ENCODE data around the gene ZNF20.
A peak's percentile ranks its signal among the peaks of the same experiment; 100 is the strongest.

ZNF20 gene

DNA sequence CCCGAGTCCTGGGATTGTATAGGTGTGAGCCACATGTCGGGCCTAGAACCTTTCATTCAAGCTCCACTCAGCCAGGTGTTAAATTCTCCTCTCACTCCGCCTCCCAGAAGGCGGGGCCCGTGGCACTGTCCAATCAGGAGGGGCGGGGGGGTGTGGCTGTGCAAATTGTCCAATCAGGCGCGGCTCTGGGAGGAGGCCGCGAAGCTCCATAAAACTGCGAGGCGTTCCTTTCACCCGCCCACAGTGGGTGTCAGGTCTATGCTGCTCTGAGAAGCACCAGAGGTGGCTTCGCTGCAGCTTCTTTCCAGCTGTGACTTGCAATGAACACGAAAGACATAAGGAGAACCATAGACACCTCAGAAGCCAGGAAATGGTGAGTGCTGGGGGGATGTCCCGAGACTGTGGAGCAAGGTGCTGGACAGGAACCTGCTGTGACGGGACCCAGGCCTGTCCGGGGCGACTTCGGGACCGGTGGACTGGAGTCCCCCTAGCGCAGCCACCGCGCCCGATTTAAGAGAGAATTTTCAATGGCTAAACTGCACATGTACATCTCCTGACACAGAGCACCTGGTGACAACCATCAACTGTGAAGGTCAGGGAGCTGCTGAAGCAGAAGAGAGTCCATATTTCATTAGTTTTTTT, 19.7 kb upstream of the ZNF20 start:
- Histone ChIP-seq H3K9ac (ENCODE audit: insufficient read length, low read depth) (no peak overlapping the region), H3K27me3 (ENCODE audit: insufficient read depth, insufficient read length) (no peaks in the 10 kb centered on the region), H3K9me3 (ENCODE audit: insufficient read depth, low read length) (no peaks in the 10 kb centered on the region; the same call in 1 of the 2 replicates), H3K4me1 (ENCODE audit: insufficient read depth, insufficient read length) (no peaks in the 10 kb centered on the region), H3K4me3 (ENCODE audit: insufficient read length, low read depth) (no peak overlapping the region), H3K36me3 (ENCODE audit: insufficient read depth, insufficient read length, low read length) (peaks cover 4% of the 10 kb centered on the region)
- no peak for TF ChIP-seq ZNF274 (IDR thresholded peaks at IDR 0.05; ENCODE audit: low read depth, low read length)
- TF ChIP-seq SUZ12 (IDR thresholded peaks at IDR 0.05; ENCODE audit: extremely low read depth, insufficient read depth, insufficient read length), result no peak
- TF ChIP-seq YY1 (IDR thresholded peaks at IDR 0.05; ENCODE audit: insufficient read depth, insufficient read length), result no peak
- DNase-seq (ENCODE audit: low read depth, low spot score), result no peak

DNA sequence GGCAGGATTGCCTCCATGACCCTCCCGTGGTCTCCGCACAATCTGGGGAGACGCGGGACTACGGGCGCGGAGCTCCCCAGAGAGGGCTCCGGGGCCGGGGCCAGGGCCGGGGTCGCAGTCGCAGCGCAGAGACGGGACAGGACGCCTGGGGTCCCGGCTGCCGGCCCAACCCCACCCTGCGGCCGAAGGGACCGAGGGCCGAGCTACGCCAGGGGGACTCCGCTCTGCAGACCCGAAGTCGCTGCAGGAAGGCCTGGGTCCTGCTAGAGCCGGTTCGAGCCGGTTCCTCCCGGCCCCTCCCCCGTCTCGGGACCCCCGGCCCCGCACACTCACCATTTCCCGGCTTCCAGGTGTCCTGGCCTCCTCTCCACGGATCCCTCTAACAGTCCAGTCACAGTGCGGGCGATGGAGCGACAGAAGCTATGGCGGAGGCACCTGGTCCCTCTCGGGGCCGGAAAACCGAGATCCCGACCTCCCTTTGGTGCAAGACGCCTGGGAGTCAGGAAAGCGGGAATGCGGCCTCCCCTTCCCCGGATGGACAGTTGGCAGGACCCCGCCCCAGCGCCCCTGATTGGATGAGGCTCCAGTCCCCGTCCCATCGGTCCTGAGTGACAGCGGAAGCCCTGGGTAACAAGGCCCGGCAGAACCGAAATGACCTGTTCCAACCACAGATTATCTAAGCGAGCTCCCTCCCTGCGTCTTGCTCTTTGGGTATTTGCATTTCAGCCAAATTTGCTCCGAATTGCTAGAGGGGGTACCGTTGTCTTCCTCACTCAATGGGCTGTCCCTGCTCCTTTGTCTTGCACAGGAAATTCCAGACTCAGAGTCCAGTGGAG, 16.3 kb upstream of the ZNF20 start, which contains the start of gene ZNF625:
Gene ZNF625 (minus strand): TSS at position 512 of the 836 bp plus-strand sequence. CDS start 176 bp downstream, at position 336.
- H3K9ac ChIP-seq (ENCODE audit: insufficient read length, low read depth), result peak within 1 kb of the TSS; percentile 93
- H3K9me3 ChIP-seq (ENCODE audit: insufficient read depth, low read length), result no peaks in the 10 kb centered on the region; the same call in 1 of the 2 replicates
- H3K27me3 ChIP-seq (ENCODE audit: insufficient read depth, insufficient read length), result no peaks in the 10 kb centered on the region
- no peak for TF ChIP-seq YY1 (IDR thresholded peaks at IDR 0.05; ENCODE audit: insufficient read depth, insufficient read length)
- no peak for TF ChIP-seq SUZ12 (IDR thresholded peaks at IDR 0.05; ENCODE audit: extremely low read depth, insufficient read depth, insufficient read length)
- TF ChIP-seq ZNF274 (IDR thresholded peaks at IDR 0.05; ENCODE audit: low read depth, low read length), result no peak
- H3K4me1 ChIP-seq (ENCODE audit: insufficient read depth, insufficient read length), result no peaks in the 10 kb centered on the region
- peak; percentile 95 for DNase-seq (ENCODE audit: low read depth, low spot score)
- peak within 1 kb of the TSS; percentile 94 for H3K4me3 ChIP-seq (ENCODE audit: insufficient read length, low read depth)
- peaks cover 30% of the 10 kb centered on the region for H3K36me3 ChIP-seq (ENCODE audit: insufficient read depth, insufficient read length, low read length)

DNA sequence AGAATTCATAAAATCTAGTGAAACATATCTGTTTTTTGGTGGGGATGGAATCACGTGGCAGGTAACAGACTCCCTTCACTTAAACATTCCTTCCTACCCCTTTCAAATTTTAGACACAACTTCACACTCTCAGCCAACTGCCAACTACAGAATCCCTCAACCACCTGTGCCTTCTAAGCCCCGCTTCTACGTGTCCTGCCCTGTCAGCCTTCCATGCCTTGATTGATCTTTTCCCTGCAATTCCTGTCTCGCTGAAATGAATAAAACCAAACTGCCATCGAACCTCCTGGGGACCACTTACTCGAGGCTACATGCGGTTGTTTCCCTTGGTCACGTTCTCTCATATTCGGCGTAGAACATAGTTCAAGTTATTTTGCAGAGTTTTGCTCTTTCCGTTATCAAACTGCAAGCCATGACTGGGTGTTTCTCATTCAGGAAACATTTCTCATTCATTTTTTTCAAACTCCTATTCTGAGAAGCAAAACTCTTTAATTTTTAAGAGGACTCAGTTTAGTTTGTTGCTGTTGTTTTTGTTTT, 15.2 kb upstream of the ZNF20 start:
- Histone ChIP-seq H3K9me3 (ENCODE audit: insufficient read depth, low read length) (no peaks in the 10 kb centered on the region; the same call in 1 of the 2 replicates), H3K9ac (ENCODE audit: insufficient read length, low read depth) (peak overlapping the region; percentile 93), H3K4me3 (ENCODE audit: insufficient read length, low read depth) (peak overlapping the region; percentile 94), H3K36me3 (ENCODE audit: insufficient read depth, insufficient read length, low read length) (peaks cover 39% of the 10 kb centered on the region), H3K4me1 (ENCODE audit: insufficient read depth, insufficient read length) (no peaks in the 10 kb centered on the region), H3K27me3 (ENCODE audit: insufficient read depth, insufficient read length) (no peaks in the 10 kb centered on the region)
- no peak for DNase-seq (ENCODE audit: low read depth, low spot score)
- TF ChIP-seq SUZ12 (IDR thresholded peaks at IDR 0.05; ENCODE audit: extremely low read depth, insufficient read depth, insufficient read length) (no peak), YY1 (IDR thresholded peaks at IDR 0.05; ENCODE audit: insufficient read depth, insufficient read length) (no peak), ZNF274 (IDR thresholded peaks at IDR 0.05; ENCODE audit: low read depth, low read length) (no peak)

DNA sequence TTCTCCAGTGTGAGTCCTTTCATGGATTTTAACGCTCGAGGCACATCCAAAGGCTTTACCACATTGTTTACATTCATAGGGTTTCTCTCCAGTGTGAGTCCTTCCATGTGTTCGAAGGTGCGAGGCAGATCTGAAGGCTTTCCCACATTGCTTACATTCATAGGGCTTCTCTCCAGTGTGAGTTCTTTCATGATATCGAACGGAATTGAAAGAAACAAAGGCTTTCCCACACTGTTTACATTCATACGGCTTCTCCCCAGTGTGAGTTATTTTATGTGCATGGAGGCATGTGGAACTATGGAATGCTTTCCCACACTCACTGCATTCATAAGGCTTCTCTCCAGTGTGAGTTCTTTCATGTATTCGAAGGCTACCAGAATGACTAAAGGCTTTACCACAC, 5.2 kb upstream of the ZNF20 start:
- Histone ChIP-seq H3K9ac (ENCODE audit: insufficient read length, low read depth) (no peak overlapping the region), H3K36me3 (ENCODE audit: insufficient read depth, insufficient read length, low read length) (peaks cover 71% of the 10 kb centered on the region), H3K27me3 (ENCODE audit: insufficient read depth, insufficient read length) (no peaks in the 10 kb centered on the region), H3K4me3 (ENCODE audit: insufficient read length, low read depth) (no peak overlapping the region), H3K4me1 (ENCODE audit: insufficient read depth, insufficient read length) (peaks cover 5% of the 10 kb centered on the region), H3K9me3 (ENCODE audit: insufficient read depth, low read length) (peaks cover 33% of the 10 kb centered on the region)
- DNase-seq (ENCODE audit: low read depth, low spot score), result no peak
- TF ChIP-seq ZNF274 (IDR thresholded peaks at IDR 0.05; ENCODE audit: low read depth, low read length) (peak; percentile 73), SUZ12 (IDR thresholded peaks at IDR 0.05; ENCODE audit: extremely low read depth, insufficient read depth, insufficient read length) (no peak)

DNA sequence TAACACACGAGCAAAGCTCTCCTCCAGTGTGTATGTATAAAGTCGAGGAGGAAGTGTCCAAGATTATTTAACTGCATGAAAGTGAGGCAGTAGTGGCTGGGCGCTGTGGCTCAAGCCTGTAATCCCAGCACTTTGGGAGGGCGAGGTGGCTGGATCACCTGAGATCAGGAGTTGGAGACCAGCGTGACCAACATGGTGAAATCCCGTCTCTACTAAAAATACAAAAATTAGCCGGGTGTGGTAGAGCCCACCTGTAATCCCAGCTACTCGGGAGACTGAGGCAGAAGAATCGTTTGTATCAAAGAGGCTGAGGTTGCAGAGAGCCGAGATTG, 1.2 kb upstream of the ZNF20 start:
- Histone ChIP-seq H3K36me3 (ENCODE audit: insufficient read depth, insufficient read length, low read length) (peaks cover 58% of the 10 kb centered on the region), H3K9me3 (ENCODE audit: insufficient read depth, low read length) (peaks cover 16% of the 10 kb centered on the region), H3K9ac (ENCODE audit: insufficient read length, low read depth) (no peak overlapping the region), H3K4me3 (ENCODE audit: insufficient read length, low read depth) (no peak overlapping the region), H3K27me3 (ENCODE audit: insufficient read depth, insufficient read length) (no peaks in the 10 kb centered on the region), H3K4me1 (ENCODE audit: insufficient read depth, insufficient read length) (peaks cover 5% of the 10 kb centered on the region)
- no peak for TF ChIP-seq SUZ12 (IDR thresholded peaks at IDR 0.05; ENCODE audit: extremely low read depth, insufficient read depth, insufficient read length)
- TF ChIP-seq ZNF274 (IDR thresholded peaks at IDR 0.05; ENCODE audit: low read depth, low read length), result no peak
- no peak for TF ChIP-seq YY1 (IDR thresholded peaks at IDR 0.05; ENCODE audit: insufficient read depth, insufficient read length)
- no peak for DNase-seq (ENCODE audit: low read depth, low spot score)

DNA sequence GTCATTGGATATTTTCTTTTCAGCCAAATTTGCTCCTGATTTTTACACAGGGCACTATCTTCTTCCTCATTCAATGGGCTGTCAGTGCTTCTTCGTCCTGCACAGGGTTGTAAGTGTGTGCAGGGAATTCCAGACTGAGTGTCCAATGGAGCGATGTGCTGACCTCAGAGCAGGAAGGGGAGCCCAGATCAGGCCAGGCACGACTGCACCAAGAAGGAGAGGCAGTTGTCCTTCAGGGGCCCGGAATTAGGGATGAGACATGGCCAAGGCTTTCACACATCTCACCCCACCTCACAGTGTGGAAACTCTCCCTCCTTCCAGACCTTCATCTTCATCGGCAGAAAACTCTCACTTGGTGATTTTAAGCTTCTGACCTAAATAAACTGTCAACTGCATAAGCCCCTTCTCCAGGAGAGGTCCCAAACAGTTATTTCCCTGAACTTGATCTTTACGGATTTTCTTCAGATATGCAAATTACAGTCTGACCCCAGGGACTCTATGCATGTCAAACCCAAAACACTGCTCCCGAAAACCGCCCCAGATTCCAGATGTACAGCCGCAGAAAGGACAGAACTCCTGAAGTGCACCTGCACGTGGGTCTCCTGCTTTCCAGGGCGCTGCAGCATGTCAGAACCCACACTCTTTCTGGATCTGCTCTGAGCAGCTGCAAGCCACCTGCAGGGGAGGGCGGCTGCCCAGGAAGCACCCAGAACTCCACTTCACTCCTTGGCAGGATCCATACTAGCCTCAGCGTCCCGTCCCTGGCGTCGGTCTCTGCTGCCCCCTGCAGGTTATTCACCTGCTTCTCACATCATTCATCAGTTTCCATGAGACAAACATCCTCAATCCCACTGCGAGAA, 625 bp upstream of the ZNF20 start:
- no peaks in the 10 kb centered on the region for H3K27me3 ChIP-seq (ENCODE audit: insufficient read depth, insufficient read length)
- peaks cover 12% of the 10 kb centered on the region for H3K9me3 ChIP-seq (ENCODE audit: insufficient read depth, low read length)
- peak overlapping the region; percentile 65 for H3K9ac ChIP-seq (ENCODE audit: insufficient read length, low read depth)
- no peak for TF ChIP-seq SUZ12 (IDR thresholded peaks at IDR 0.05; ENCODE audit: extremely low read depth, insufficient read depth, insufficient read length)
- TF ChIP-seq ZNF274 (IDR thresholded peaks at IDR 0.05; ENCODE audit: low read depth, low read length), result no peak
- TF ChIP-seq YY1 (IDR thresholded peaks at IDR 0.05; ENCODE audit: insufficient read depth, insufficient read length), result no peak
- H3K4me1 ChIP-seq (ENCODE audit: insufficient read depth, insufficient read length), result peaks cover 5% of the 10 kb centered on the region
- H3K36me3 ChIP-seq (ENCODE audit: insufficient read depth, insufficient read length, low read length), result peaks cover 56% of the 10 kb centered on the region
- peak; percentile 80 for DNase-seq (ENCODE audit: low read depth, low spot score)
- peak overlapping the region; percentile 80 for H3K4me3 ChIP-seq (ENCODE audit: insufficient read length, low read depth)

Measured in NT2/D1 (cell line).